ENCODE data around the gene RFX3.

The RFX3 gene

DNA sequence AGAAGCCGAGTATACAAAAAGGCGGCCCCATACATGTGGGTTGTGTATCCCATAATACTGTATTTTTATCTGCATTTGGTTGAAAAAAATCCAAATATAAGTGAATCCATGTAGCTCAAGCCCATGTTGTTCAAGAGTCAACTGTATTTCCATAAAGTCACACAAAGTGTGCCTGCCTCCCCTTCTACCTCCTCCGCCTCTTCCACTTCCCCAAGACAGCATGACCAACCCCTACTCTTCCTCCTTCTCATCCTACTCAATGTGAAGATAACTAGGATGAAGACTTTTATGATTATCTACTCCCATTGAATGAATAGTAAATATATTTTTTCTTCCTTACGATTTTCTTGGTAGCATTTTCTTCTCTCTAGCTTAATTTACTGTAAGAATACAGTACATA is 92.7 kb downstream of the RFX3 start:
- DNase-seq (ENCODE audit: low read depth), result no peak

DNA sequence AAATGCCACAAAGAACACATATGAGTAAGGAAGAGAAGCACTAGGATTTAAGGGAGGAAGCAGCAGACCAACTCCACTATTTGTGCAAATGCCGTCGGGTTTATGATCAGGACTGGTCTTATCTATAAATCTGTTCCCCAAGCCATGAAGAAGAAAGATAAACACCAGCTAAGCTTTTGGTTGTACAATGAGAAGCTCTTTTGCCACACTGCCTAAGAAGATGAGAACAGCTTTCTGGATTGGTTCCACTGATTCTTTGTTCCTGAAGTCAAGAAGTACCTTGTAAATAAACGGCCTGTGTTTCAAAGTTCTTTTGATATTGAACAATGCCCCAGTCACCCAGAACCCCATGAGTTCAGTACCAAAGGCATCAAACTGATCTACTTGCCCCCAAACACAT is 93.9 kb downstream of the RFX3 start:
- no peak for DNase-seq (ENCODE audit: low read depth)

- DNase-seq (ENCODE audit: low read depth), result no peak
These were observed 105.9 kb downstream of the RFX3 start for GRCh38 chr9:3419893-3420292.

DNA sequence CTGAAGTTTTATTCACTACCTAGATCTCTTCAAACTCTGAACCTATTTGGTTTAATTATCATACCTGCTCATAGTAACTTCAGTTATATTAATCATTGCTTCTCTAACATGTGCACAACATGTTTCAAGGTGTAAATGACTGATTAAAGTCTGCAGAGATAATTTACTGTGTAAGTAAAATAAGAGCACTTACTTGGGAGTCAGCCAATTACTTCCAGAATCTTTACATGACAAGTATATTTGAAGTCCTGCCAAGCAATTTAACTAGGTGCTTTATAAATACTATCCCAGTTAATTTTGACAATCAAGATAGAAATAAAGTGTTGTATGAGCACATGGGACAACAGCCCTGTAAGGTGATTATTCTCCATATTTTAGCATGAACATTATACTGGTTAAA is 109.9 kb downstream of the RFX3 start:
- no peak for DNase-seq (ENCODE audit: low read depth)

DNA sequence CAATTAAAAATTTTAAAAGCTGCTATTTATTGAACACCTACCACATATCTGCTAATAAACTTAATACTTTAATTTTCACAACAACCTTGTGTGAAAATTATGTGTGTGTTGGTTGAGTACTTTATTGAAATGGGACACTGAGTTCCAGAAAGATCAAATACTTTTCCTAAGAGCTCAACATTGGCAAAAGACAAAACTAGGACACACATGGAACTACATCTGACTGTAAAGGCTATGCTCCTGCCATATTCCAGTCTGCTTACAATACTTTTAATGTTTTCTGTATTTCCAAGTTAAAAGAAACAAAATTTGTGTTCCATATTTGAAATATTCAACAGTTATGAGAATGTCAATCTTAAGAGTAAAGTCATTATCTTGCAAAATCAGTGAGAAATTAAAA is 111.8 kb downstream of the RFX3 start:
- DNase-seq (ENCODE audit: low read depth), result no peak

DNA sequence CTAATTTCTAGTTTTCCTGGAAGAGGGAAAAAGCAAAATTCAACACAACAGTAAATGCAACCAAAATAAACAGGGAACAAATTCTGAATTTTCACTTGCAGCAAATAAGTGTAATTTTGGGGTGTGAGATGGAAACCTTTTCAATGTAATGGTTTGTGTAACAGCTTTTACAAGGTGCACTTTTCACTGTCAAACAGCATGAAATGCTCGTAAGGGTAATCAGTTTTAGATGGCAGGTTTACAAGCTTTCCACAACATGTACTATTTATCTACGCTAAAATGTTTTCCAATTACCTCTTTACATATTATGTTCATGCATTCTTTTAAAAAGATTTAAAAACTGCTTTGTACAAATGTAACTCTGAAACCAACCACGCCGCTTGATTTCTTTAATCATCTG is 115.3 kb downstream of the RFX3 start:
- no peak for DNase-seq (ENCODE audit: low read depth)

DNA sequence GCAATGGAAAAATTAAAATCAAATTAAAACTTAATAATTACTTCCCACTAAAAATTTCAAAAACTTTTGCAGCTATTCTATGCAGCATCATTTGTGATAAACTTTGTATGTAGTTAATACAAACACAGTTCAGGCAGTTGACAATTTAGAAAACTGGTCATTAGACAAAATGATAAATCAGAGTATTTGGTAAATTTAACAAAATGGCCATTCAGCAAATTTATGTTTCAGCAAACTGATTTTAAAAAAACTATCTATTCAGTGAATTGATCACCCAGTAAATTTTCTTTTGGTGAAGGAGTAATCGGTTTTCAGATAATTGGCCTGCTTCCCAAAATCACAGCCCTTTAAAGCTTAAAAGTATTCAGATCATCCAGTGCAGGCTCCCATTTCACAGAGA is 116.3 kb downstream of the RFX3 start:
- no peak for DNase-seq (ENCODE audit: low read depth)

- no peak for DNase-seq (ENCODE audit: low read depth)
These were observed 122.5 kb downstream of the RFX3 start for GRCh38 chr9:3403315-3403714.

DNA sequence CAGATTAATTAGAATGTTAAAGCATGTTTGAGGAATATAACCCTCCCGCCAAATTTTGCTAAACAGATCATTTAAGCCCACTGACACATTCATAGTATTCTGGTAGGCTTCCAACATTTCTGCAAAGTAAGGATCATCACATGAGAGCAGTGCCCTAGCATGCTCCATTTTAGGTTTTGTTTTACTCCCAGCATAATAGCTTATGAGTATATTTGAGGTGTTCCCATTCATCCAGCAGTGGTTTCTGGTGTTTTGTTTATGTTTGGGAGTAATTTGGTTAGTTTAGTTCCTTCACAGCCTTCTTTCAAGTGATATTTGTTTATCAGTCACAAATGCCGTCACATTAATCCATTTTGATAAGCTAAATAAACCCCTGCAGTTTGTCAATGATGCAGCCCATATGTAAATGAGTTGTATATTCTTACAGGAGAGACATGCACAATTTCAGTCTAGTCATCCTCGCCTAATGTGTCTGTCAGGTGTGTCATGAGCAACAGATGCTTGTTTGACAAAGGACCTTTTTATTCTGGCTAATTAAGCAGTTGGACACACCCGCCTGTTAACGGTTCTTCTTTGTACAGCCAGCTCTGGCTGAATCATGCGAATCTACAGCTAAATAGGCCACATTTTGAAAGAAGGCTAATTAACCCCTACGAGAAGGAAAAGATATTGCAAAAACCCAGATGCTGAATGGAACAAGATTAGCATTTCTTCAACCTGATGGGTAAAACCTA is 124.4 kb downstream of the RFX3 start:
- no peak for DNase-seq (ENCODE audit: low read depth)

DNA sequence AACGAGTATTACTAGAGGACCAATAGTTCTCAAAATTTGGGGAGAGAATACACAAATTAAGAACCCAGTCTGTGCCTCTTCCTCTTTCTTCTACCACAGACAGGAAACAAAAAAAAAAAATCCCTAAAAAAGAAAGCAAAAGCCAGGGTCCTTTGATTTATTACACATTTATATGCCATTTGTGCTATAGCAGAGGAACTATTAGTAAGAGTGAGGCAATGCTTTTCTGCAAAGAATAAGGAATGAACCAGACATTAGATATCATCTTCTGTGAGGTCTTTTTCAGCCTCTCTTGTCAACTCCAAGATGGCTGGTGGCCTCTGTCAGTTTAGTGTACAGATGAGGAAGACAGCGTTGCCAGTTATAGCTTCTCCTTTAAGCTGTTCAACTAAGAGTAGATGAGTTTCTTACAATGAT is 127.6 kb downstream of the RFX3 start:
- no peak for DNase-seq (ENCODE audit: low read depth)

- no peak for DNase-seq (ENCODE audit: low read depth)
These were observed 128.0 kb downstream of the RFX3 start for GRCh38 chr9:3397766-3398165.

DNA sequence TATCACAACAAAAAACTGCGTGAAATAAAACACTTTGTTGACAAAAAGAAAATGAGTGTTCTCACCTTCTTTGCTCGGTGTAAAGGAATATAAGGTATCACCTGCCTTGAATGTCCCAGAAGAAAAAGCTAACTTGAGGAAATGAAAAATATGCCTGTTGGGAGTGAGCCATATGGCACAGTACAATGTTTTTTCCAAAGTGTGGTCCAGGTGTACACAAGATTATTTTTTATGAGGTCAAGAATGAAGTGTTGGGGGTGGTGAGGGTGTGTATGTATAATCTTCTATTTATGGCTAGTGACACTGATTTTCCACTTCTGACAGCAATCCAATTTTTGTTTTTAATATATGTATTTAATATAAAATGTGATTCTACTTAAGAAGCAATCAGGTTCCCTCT is 134.4 kb downstream of the RFX3 start:
- no peak for DNase-seq (ENCODE audit: low read depth)

GRCh38 chr9:3386753-3387152 is 139.0 kb downstream of the RFX3 start:
- no peak for DNase-seq (ENCODE audit: low read depth)

GRCh38 chr9:3385871-3386270 is 139.9 kb downstream of the RFX3 start:
- DNase-seq (ENCODE audit: low read depth), result no peak

DNA sequence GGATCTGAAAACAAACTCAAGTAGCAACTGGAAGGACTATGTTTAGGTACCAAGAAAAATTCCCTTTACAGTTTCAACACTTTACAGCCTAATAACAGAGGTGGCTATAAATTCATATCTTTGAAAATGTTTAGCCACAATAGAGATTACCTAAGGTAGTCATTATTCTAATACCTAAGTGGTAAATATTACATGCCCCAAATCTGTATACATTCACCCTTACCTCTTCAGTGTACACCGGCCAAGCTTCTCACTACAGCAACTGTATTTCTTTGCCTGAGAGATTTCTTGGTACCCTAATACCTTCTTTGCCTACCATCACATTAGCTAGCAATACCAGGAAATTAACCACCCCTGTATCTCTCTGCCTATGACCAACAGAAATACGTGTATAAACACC is 154.0 kb downstream of the RFX3 start:
- DNase-seq (ENCODE audit: low read depth), result no peak

DNA sequence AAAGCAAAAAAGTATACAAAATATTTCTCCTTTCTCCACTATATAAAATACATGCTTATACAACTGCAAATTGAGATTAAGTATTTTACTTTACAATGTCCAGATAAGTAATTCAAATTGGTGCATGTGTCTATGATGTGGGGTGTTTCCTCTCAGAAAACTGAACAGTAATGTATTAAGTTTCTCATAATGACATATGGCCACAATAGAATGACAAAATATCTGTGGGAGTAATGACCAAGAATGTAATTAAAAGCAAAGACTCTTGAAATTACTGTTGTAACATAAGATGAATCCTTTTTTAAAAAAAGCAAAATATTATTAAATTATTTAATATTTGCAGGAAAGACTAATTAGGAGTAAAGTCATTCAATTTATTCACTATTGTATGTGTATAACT is 155.1 kb downstream of the RFX3 start:
- no peak for DNase-seq (ENCODE audit: low read depth)

DNA sequence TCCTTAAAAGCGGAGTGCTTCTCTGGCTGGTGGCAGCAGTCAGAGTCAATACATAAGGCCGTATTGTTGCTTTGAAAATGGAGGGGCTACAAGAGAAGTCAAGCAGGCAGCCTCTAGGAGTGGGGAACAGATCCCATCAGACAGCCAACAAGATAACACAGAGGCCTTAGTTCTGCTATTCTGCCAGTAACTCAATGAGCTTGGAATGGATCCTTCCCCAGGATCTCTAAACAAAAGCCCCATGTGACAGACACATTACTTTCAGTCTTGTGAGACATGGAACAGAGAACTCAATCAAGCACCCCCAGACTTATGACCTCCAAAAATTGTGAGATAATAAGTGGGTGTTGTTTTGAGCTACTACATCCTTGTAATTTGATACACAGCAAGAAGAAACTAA is 158.6 kb downstream of the RFX3 start:
- no peak for DNase-seq (ENCODE audit: low read depth)

GRCh38 chr9:3361689-3362392 is 164.0 kb downstream of the RFX3 start:
- DNase-seq (ENCODE audit: low read depth), result no peak

DNA sequence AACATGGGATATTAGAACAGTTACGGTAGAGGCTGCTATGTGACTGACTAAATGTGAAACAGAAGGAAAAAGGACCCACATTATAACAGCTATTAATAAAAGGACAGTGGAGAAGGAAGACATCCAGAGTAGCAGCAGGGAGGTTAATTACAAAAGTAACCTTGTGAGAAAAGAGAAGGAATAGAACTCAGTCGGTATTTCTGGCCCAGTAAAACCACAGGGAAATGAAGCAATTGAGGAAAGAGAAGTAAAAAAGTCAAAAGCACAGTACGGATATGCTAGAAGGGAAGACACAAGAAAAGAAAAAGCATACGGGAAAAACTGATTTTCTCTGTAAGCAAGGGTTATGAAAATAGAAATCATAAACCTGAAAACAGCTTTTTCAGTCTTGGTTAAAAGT is 164.7 kb downstream of the RFX3 start:
- DNase-seq (ENCODE audit: low read depth), result no peak

DNA sequence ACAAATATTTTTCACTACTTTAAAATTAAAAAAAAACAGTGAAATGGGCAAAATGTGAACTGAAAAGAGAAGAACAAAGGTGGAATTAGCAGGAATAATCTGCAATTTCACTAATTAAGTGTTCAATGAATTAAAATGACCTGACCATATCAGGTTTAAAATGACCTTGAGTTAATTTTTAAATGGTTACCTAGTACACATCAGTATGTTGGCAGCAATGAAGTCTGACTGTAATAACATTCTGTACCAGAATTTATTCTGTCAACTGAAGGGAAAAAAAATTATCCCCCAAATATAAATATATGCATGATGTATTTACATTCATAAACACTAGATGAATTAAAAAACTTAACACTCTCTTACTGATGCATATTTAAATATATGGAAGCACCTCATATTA is 165.6 kb downstream of the RFX3 start:
- no peak for DNase-seq (ENCODE audit: low read depth)

- no peak for DNase-seq (ENCODE audit: low read depth)
These were observed 166.0 kb downstream of the RFX3 start for GRCh38 chr9:3359778-3360177.

DNA sequence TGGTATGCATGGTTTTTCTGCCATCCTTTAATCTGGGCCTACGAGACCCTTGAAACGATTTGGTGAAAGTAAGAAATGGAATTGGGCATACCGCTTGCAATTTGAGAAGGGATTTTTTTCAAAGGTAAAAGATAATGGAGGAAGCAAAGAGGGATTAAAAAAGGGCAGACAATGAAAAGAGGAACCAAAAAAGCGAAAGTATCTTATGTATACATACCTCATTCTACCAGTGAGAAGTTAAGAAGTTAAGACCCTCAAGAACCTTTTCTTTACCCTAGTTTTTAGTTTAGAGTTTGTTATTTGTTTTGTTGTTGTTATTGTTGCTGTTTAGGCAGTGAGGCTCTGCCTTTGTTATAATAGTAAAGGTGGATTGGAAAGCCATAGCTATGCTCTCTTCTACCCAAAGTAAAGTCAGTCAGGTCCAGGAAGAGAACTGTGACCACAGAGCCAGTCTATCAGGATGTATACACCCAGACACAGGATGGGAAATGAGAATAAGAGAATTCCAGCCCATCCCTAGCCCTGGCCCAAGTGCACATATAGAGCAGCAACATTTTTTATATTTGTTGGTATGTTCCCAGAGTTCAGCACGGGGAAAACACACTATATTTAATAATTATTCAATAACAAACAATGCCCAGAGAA is 166.6 kb downstream of the RFX3 start:
- no peak for DNase-seq (ENCODE audit: low read depth)

DNA sequence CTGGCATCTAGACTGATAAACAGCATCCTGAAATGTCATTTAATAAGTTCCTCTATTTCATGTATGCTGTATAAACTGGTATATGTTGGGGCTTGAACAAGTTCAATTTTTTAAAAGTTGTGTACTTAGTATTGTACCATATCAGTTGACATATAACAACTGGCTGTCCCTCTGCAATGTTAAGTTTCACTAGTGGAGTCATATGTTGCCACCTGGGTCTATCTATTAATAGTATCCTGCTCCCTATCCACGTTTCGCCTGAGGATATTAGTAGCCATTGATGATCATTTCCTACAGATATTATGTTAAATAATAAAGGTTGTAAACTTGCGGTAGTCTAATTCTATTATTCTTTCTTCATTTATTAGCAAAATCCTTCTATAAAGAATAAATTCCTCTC is 177.6 kb downstream of the RFX3 start:
- DNase-seq (ENCODE audit: low read depth), result no peak

- DNase-seq (ENCODE audit: low read depth), result no peak
These were observed 179.3 kb downstream of the RFX3 start for GRCh38 chr9:3346549-3346948.
